Measurements from ENCODE around the gene BICD1.

DNA sequence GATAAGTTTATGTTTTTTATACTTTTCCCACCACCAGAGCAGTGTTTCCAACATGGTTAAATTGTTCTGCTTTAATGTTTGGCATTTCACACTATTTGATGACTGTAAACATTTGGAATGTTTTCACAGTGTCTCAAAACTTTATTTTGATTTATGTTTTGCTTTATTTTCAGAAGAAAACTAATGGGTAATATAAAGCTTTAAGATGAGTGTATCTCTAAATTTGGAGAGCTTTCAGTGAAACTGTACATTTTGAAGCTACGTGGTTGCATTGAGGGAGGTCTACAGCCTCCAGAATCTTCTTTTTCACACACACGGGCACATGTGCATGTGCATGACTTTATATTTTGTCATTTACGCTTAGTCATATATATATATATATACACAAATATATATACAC is 10.7 kb downstream of the BICD1 start:
- TF ChIP-seq CTCF (IDR thresholded peaks at IDR 0.05) (no peak), ZFX (IDR thresholded peaks at IDR 0.05; ENCODE audit: borderline replicate concordance) (no peak)

Measured in 22Rv1 (cell line).